GM21717 (cell line): Measurements from ENCODE around the gene ARSB.
"Not testable (repeated sequence)": the region's sequence is repeated elsewhere in the genome, so short reads cannot be mapped to it uniquely, and the experiment has no call there.

Source experiments
- ATAC-seq: cut with Tn5 transposase; IDR thresholded peaks from one replicate; pipeline ENCODE4 v1.9.1; 2021; ENCODE audit warnings: mild to moderate bottlenecking, moderate library complexity; ENCODE audit not compliant: unreplicated experiment

ARSB gene

GRCh38 chr5:78851891-78852290 lies 133.2 kb downstream of the ARSB start:
- ATAC-seq, result not testable (repeated sequence)

DNA sequence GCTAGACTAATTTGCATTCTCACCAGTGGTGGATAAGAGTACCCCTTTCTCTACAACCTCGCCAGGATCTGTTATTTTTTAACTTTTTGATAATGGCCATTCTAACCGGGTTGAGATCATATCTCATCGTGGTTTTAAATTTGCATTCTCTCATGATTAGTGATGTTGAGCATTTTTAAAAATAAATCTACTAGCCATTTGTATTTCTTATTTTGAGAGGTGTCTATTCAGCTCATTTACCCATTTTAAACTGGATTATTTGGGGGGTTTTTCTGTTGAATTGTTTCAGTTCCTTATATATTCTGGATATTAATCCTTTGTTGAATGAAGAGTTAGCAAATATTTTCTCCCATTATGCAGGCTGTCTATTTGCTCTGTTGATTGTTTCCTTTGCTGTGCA lies 139.6 kb downstream of the ARSB start:
- no peak for ATAC-seq

DNA sequence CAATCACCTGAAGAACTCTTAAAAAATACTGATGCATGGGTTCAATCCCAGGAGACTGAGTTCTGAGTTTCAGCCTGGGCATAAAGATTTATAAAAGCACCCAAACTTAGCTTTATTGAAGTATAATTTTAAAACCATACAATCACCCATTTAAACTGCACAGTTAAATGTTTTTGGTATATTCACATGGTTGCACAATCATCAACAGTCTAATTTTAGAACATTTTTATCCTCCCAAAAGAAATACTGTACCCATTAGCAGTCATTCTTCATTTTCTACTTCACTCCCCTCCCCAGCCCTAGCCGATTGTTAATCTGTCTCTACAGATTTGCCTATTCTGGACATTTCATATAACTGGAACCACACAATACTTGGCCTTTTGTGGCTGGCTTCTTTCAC lies 141.7 kb downstream of the ARSB start:
- ATAC-seq, result no peak

DNA sequence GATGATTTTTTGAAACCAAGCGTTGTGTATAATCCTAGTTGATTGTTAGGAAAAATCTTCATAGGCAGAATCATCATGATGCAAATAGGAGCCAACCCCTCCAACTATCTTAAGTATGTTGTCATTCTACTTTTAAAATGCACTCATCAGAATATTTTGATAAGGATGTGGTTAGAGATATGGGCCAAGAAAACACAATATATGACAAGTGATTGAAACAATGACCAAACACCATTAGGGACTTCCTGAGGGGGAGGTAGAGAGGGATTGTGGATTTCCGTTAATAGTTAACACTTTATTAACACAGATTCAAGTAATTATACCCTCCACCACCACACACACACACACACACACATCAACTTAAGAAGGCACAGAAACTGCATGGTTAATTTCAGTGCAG lies 143.3 kb downstream of the ARSB start:
- no peak for ATAC-seq

GRCh38 chr5:78838753-78839152 lies 146.4 kb downstream of the ARSB start:
- ATAC-seq, result no peak

DNA sequence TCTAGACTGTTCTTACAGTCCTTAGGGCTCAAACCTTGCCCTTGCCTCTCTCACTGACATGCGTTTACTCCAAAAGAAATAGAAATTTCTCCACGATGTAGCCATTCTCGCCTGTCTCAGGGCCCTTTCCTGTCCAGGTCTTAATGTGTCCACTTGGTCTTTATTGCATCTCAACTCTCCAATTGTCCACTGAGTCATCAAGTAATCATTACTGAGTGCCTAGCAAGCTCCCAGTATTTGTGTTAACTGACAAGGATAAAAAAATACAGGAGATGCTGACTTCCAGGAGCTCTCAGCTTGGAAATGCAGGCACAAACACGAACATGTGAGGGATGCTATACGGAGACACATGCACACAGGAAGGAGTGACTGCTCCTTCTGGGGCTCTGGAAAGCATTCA lies 147.3 kb downstream of the ARSB start:
- no peak for ATAC-seq

DNA sequence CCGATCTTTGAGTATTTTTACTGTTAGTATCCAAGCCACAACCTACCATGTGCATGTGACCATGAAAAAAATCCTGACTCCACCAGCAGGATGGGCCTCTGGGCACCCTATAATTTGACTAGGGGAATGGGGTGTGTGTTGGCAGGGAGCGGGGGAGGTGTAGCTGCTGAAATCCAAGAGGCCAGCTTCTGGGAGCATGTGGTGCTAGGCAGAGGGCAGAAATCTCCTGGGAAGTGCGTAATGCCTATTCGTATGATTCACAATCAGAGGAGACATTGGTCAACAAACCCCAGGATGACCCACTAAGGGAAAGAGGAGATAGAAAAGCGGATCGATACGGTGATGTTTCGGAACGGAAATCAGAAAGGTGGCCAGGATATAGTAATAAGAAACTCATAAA lies 149.9 kb downstream of the ARSB start:
- ATAC-seq, result no peak

- no peak for ATAC-seq
Observed at GRCh38 chr5:78833284-78833683, 151.8 kb downstream of the ARSB start.

DNA sequence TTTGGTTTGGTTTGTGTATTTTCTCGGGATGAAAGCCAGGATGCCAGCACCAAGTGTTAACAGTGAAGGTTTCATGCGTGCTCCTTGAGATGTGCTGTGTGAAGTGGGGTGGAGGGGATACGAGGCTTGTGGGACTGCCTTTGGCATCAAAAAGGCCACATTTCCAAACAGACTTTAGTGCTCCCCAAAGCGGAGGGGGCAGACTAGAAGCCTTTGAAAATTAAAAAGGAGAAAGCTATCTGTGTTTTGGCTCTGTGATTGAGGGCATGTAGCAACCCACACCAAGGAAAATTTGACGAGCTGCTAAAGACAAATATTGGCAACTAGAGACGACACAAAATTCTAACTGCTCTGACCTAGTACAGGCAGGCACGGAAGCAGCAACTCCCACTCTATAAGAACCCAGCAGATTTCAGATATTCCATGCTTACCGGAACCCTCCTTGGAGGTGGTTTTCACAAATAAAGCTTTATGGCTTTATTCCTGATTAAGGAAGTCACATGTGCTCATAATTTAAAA lies 154.5 kb downstream of the ARSB start:
- no peak for ATAC-seq

GRCh38 chr5:78829811-78830527 lies 155.1 kb downstream of the ARSB start:
- no peak for ATAC-seq

DNA sequence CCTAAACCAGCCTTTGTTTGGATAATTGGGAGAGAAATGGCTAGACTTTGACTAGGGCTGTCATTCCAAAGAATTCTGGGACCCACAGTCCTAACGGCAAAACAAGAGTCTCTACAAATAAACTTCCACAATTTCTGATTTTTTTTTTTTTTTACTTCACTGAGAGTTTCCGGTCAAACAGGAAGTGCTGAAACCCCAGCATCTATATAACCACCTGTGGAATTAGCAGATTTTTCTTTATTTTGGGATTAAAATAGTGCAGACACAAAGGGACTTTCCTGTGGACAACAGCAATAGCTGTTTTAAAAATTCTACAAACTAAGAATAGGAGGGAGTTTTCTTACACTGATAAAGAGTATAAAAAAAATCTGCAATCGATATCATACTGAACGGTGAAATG lies 157.4 kb downstream of the ARSB start:
- ATAC-seq, result no peak

GRCh38 chr5:78824831-78825281 lies 160.3 kb downstream of the ARSB start:
- no peak for ATAC-seq

DNA sequence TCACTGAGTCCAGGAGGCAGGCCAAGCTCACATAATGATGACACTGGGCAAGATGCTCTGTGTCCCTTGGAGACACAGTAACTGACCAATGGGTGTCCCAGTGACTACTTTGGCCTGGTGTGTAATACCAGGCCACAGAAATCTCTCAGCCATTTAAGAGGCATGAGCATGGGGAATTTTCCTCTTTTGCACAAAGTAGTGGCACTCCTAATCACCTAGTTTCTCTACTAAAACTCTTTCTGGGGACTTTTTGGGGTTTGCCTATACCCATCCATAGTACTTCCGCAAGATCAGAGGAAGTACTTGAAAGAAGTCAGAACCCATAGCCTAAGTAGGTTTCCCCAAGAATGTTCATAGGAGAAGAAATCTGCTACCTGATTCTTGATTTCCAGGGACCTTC lies 161.9 kb downstream of the ARSB start:
- ATAC-seq, result no peak

- ATAC-seq, result no peak
Observed at GRCh38 chr5:78821536-78822021, 163.5 kb downstream of the ARSB start.

GRCh38 chr5:78819707-78820106 lies 165.4 kb downstream of the ARSB start:
- no peak for ATAC-seq

GRCh38 chr5:78819166-78819565 lies 165.9 kb downstream of the ARSB start:
- ATAC-seq, result no peak

DNA sequence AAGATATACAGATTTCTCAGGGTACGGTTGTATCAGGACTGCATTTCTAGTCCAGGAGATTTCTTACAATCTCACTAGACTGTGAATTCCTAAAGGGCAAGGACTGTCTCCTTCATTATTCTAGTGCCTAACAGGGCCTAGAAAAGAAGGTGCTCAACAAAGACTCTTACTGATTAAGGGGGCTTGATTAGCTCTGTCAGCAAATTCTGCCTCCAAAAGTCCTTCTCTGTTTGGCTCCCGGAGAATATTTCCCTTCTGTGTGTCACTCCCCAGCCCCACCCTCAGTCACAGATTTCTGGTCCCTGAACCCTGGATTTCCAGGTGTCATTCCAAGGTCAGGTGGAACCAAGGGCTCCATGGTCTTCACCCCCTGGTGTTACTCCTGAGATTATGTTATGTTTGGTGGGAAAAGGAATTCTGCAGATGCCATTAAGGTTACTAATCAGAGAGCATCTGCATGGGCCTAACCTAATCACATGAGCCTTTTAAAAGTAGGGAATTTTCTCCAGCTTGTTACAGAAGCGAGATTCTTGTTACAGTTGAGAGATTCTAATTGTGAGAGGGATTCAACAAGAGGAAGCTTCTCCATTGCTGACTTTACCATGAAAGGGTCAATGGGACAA lies 168.9 kb downstream of the ARSB start:
- ATAC-seq, result no peak

DNA sequence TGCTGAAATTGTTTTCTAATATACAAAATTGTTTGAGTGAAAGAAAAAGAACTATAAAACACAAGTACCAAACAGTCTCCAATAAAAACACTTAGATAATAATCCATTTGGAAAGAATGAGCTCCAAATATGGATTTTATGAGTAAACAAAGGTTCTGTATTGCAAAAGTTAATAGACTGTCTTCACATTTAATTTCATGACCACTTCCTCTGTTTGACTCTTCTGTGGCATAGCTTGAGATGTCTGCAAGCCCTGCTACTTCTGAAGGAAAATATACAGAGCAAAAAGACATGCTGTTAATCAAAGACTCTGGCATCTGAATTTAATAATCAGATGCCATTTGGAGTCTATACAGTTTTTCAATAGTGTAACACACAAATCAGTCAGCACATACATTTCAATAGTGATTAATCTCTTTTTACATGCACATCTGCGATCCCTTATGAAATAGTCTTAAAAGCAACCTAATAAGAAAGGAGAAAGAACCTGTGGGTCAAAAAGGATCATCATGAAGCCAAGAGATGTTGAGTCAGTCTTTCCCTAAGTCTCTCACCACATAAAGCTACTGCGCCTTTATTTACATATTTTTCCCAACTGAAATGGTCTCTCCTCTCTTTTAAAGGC lies 171.1 kb downstream of the ARSB start:
- no peak for ATAC-seq

GRCh38 chr5:78813286-78813685 lies 171.8 kb downstream of the ARSB start:
- no peak for ATAC-seq

- ATAC-seq, result no peak
Observed at GRCh38 chr5:78811866-78812265, 173.2 kb downstream of the ARSB start.

DNA sequence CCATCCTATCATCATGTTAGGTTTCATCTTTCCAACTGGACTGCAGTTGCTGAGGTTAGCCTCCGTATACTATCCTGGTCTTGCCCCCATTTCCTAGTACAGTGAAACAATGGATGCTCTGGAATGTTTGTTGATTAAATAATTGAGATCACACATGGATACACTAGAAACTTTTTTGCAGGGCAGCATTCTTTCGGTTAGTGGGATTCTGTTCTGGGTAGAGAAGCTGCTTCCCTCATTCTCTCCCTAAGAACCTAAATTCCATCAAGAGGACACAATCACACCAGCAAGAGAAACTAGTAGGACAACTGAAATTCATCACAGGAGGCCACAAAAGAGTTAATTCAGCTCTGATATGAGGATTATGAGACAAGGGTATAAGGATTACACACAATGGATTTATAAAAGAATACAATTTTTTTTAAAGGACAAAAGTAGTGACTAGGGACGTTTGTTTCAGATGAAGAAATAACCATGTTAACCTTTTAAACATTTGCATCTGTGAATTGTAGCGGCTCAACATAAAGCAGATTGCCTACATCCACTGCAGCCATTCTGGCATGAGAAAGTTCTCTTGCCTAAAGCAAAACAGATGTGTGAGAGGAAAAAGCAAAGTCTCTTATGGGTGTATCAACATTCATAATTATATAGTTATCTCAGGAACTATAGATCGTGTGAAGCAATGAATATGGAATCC lies 173.8 kb downstream of the ARSB start:
- ATAC-seq, result no peak
